ENCODE results near the gene KCNE5.
"Not testable (repeated sequence)": the region's sequence is repeated elsewhere in the genome, so short reads cannot be mapped to it uniquely, and the experiment has no call there.

Gene KCNE5

GRCh38 chrX:109624641-109625616, at the start of gene KCNE5:
KCNE5 (minus strand) TSS chrX:109625172; CDS start chrX:109625020, 152 bp downstream.
- Histone ChIP-seq H3K4me3 (peak within 1 kb of the TSS in 2 of 7 experiments; percentile 7 to 30), H3K27ac (no peak within 1 kb of the TSS)

- Histone ChIP-seq H3K4me3 (no peak overlapping the region), H3K27ac (no peak overlapping the region)
Measured at GRCh38 chrX:109672239-109672638, 47.3 kb upstream of the KCNE5 start.

- H3K4me3 ChIP-seq, H3K27ac ChIP-seq: not testable (repeated sequence)
Measured at GRCh38 chrX:109671170-109671569, 46.2 kb upstream of the KCNE5 start.

GRCh38 chrX:109667986-109668385, 43.0 kb upstream of the KCNE5 start:
- H3K4me3 ChIP-seq = no peak overlapping the region
- H3K27ac ChIP-seq = no peak overlapping the region

- Histone ChIP-seq H3K27ac (no peak overlapping the region), H3K4me3 (no peak overlapping the region)
Measured at GRCh38 chrX:109660435-109661143, 35.6 kb upstream of the KCNE5 start.

- Histone ChIP-seq H3K4me3 (no peak overlapping the region), H3K27ac (no peak overlapping the region)
Measured at GRCh38 chrX:109658391-109658790, 33.4 kb upstream of the KCNE5 start.

- not testable (repeated sequence) for H3K4me3 ChIP-seq, H3K27ac ChIP-seq
Measured at GRCh38 chrX:109657364-109657763, 32.4 kb upstream of the KCNE5 start.

- H3K4me3 ChIP-seq = no peak overlapping the region
- no peak overlapping the region for H3K27ac ChIP-seq
Measured at GRCh38 chrX:109656774-109657173, 31.8 kb upstream of the KCNE5 start.

GRCh38 chrX:109655502-109656201, 30.7 kb upstream of the KCNE5 start:
- H3K4me3 ChIP-seq = no peak overlapping the region

GRCh38 chrX:109654516-109655109, 29.6 kb upstream of the KCNE5 start:
- Histone ChIP-seq H3K4me3 (no peak overlapping the region), H3K27ac (no peak overlapping the region)

More at GRCh38 chrX:109655502-109656201, 30.7 kb upstream of the KCNE5 start:
- no peak overlapping the region for H3K27ac ChIP-seq

- not testable (repeated sequence) for H3K27ac ChIP-seq
Measured at GRCh38 chrX:109644671-109645070, 19.7 kb upstream of the KCNE5 start.

GRCh38 chrX:109643687-109644086, 18.7 kb upstream of the KCNE5 start:
- no peak overlapping the region for H3K27ac ChIP-seq
- H3K4me3 ChIP-seq = no peak overlapping the region

More at GRCh38 chrX:109644671-109645070, 19.7 kb upstream of the KCNE5 start:
- not testable (repeated sequence) for H3K4me3 ChIP-seq

GRCh38 chrX:109638158-109638557, 13.2 kb upstream of the KCNE5 start:
- Histone ChIP-seq H3K27ac (no peak overlapping the region), H3K4me3 (no peak overlapping the region)

GRCh38 chrX:109637477-109637876, 12.5 kb upstream of the KCNE5 start:
- not testable (repeated sequence) for H3K4me3 ChIP-seq, H3K27ac ChIP-seq

- no peak overlapping the region for H3K27ac ChIP-seq
- H3K4me3 ChIP-seq = no peak overlapping the region
Measured at GRCh38 chrX:109635146-109635545, 10.2 kb upstream of the KCNE5 start.

GRCh38 chrX:109632906-109633504, 8.0 kb upstream of the KCNE5 start:
- Histone ChIP-seq H3K27ac (no peak overlapping the region), H3K4me3 (no peak overlapping the region)

GRCh38 chrX:109629310-109629709, 4.3 kb upstream of the KCNE5 start:
- no peak overlapping the region for H3K4me3 ChIP-seq
- no peak overlapping the region for H3K27ac ChIP-seq

GRCh38 chrX:109626637-109627036, 1.7 kb upstream of the KCNE5 start:
- H3K27ac ChIP-seq = no peak overlapping the region
- H3K4me3 ChIP-seq = no peak overlapping the region

- Histone ChIP-seq H3K27ac (no peak overlapping the region), H3K4me3 (no peak overlapping the region)
Measured at GRCh38 chrX:109623997-109624396, 975 bp downstream of the KCNE5 start.

All from skin epidermis (tissue), 12 donors.